Esophagus squamous epithelium (tissue), 5 donors: ENCODE data around the gene LCE1F. TPM values are rescaled to one million over a fixed set of nuclear protein-coding genes. Genes with fewer than 3 reads are reported as not detected.
A peak's percentile ranks its signal among the peaks of the same experiment; 100 is the strongest.

Experiments used
- DNase-seq: peaks from one replicate; lab custom pipeline; 2025; lab: John Stamatoyannopoulos, UW
- H3K27ac ChIP-seq, 4 donors: fragments of 200-600 bp; sonication (generic); one replicate each; pipeline ENCODE4 v1.5.1; 2016 to 2019; ENCODE audit warnings: mild to moderate bottlenecking in 1 of 4
- H3K27me3 ChIP-seq, 4 donors: fragments of 200-600 bp; sonication (generic); 1 replicate in 3 of 4; 2 replicates in 1 of 4; pipeline versions ENCODE4 v1.5.1 to v1.6.0; 2017 to 2021; ENCODE audit warnings: antibody characterized with exemption in 1 of 4
- H3K36me3 ChIP-seq, 3 donors: fragments of 200-600 bp; sonication (generic); one replicate each; pipeline ENCODE4 v1.5.1; 2016 to 2019
- H3K4me1 ChIP-seq, 3 donors: fragments of 200-600 bp; sonication (generic); one replicate each; pipeline ENCODE4 v1.5.1; 2017 to 2019
- H3K4me3 ChIP-seq, 4 donors: fragments of 200-600 bp; sonication (generic); 1 replicate in 3 of 4; 2 replicates in 1 of 4; pipeline ENCODE4 v1.5.1; 2016 to 2019; ENCODE audit warnings: mild to moderate bottlenecking in 2 of 4, moderate library complexity in 1 of 4
- H3K9me3 ChIP-seq, 3 donors: fragments of 200-600 bp; sonication (generic); one replicate each; pipeline ENCODE4 v1.5.1; 2016 to 2019
- POLR2A ChIP-seq, 4 donors: fragments of 450-650 bp; IDR thresholded peaks; one replicate each; pipeline ENCODE4 v1.6.1; 2017; ENCODE audit warnings: antibody characterized with exemption in 4 of 4, mild to moderate bottlenecking in 4 of 4, moderate library complexity in 3 of 4
- WGBS, 2 donors: methylation state at CpG; one replicate each; pipeline ENCODE4 v1.1.5; 2018; 5-methylcytosine and 5-hydroxymethylcytosine counted together
- intact Hi-C: fragments of 100-400 bp; cut with DNase I; formaldehyde crosslinking; loops from one replicate; pipeline ENCODE4 v1.15.0; 2022
- total RNA-seq, 4 donors: library from RNA; depleted of rRNA; stranded (reverse); fragments of >200 nt; gene quantifications; one replicate each; pipeline ENCODE4 v1.1.0, GENCODE V29; 2016
- TF ChIP-seq, protein P1 (sequence below), 6 experiments: fragments of 450-650 bp in 4 of 6; fragments of 200-600 bp in 2 of 6; sonication (generic) in 2 of 6; IDR thresholded peaks; one replicate each; pipeline ENCODE4 v1.5.1; 2016 to 2019; ENCODE audit warnings: antibody characterized with exemption in 6 of 6, mild to moderate bottlenecking in 4 of 6, moderate library complexity in 4 of 6
- donor health status: DM: yes; HTN: yes; CAD: no.

LCE1F gene
- total RNA-seq, 4 donors from 2014 or later, result not detected

DNA sequence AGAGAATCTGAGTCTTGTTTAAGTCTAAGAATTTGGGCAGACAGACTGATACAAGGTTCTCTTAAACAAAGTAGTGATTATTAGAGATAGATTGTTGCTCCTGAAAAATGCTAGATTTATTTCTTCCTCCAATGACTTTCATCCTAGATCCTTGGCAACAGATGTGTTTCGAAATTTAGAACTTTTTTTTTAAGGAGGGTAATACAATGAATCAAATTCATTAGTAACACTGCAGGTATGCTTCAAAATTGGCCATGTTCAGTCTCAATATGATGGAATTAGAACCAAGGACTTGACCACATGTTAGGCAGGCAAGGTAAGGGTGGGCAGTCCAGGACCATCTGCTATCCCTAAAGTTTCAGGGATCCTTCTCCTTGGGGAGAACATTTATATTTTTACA lies 4.5 kb upstream of the LCE1F start:
- no peaks in the 10 kb centered on the region for H3K9me3 ChIP-seq
- no peak for TF ChIP-seq POLR2A (IDR thresholded peaks at IDR 0.05)
- TF ChIP-seq, protein P1, sequence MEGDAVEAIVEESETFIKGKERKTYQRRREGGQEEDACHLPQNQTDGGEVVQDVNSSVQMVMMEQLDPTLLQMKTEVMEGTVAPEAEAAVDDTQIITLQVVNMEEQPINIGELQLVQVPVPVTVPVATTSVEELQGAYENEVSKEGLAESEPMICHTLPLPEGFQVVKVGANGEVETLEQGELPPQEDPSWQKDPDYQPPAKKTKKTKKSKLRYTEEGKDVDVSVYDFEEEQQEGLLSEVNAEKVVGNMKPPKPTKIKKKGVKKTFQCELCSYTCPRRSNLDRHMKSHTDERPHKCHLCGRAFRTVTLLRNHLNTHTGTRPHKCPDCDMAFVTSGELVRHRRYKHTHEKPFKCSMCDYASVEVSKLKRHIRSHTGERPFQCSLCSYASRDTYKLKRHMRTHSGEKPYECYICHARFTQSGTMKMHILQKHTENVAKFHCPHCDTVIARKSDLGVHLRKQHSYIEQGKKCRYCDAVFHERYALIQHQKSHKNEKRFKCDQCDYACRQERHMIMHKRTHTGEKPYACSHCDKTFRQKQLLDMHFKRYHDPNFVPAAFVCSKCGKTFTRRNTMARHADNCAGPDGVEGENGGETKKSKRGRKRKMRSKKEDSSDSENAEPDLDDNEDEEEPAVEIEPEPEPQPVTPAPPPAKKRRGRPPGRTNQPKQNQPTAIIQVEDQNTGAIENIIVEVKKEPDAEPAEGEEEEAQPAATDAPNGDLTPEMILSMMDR (IDR thresholded peaks at IDR 0.05), result no peak
- 10 to 35% methylated on average over 1 of the region's 1 CpG for WGBS, 2 donors
- intact Hi-C loops, result no loop called here
- no peaks in the 10 kb centered on the region for H3K36me3 ChIP-seq
- no peak for DNase-seq
- H3K27me3 ChIP-seq, result no peaks in the 10 kb centered on the region
- no peak overlapping the region for H3K27ac ChIP-seq
- H3K4me1 ChIP-seq, result peaks cover 0 to 20% (median 3%) of the 10 kb centered on the region in 3 donors
- H3K4me3 ChIP-seq, result no peak overlapping the region

DNA sequence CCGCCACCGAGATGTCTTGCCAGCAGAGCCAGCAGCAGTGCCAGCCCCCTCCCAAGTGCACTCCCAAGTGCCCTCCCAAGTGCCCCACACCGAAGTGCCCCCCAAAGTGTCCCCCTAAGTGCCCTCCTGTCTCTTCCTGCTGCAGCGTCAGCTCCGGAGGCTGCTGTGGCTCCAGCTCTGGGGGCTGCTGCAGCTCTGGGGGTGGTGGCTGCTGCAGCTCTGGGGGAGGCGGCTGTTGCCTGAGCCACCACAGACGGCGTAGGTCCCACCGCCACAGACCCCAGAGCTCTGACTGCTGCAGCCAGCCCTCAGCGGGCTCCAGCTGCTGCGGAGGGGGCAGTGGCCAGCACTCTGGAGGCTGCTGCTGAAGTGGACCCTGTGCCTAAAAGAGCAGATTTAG lies 1.4 kb downstream of the LCE1F start:
- 64 to 85% methylated on average over 2 to 3 of the region's 11 CpGs for WGBS, 2 donors
- intact Hi-C loops, result no loop called here
- Histone ChIP-seq H3K27ac (no peak overlapping the region), H3K27me3 (peaks cover 0 to 3% (median 0%) of the 10 kb centered on the region in 4 donors), H3K9me3 (no peaks in the 10 kb centered on the region), H3K4me1 (no peaks in the 10 kb centered on the region), H3K36me3 (no peaks in the 10 kb centered on the region), H3K4me3 (no peak overlapping the region)
- DNase-seq, result no peak
- no peak for TF ChIP-seq POLR2A (IDR thresholded peaks at IDR 0.05)
- TF ChIP-seq, protein P1 (IDR thresholded peaks at IDR 0.05), result no peak

DNA sequence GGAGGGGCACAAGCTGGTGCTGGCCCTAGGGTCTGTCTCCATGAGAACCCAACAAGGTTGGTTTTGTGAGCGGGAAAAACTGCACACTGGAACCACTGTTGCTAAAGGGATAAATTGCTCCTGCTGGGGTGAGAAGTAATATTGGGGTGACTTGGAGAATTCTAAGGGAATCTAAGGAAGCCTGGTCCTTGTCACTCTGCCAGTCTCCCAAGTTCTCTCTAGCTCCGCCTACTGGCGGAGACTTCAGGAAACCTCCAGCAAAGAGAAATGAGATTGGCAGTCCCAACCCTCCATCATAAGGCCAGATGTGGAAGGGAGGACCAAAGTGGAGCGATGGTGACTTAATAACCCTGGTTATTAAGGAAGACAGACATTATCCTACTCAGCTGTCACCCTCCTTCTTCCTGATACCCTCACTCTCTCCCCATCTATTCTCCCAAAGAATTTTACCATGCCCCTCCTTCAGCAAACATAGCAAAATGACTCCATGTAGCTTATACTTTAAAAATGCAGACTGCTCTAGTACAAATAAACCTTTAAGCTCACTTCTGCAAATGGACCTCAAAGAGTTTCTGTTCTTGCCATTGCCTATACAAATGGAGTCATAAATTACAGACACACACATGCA lies 2.7 kb downstream of the LCE1F start:
- intact Hi-C loops, result no loop called here

DNA sequence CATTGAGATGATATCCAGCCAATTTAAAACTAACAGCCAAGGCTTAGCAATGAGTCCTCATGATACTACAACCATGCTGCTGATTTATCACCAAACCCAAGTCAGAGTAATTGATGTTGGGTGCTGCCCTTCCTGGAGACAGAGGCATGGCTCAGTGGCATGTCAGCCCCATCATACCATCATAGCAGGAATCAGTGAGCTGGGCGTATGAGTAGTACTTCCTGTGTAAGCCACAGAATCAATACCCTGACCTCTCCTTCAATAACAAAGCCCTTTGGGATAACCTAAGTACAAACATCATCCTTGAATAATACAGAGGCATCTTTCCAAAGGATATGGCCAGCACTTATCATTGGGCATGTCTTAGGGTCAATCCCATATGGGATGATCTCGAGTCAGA lies 8.2 kb downstream of the LCE1F start:
- Histone ChIP-seq H3K36me3 (no peaks in the 10 kb centered on the region), H3K27ac (no peak overlapping the region), H3K9me3 (no peaks in the 10 kb centered on the region), H3K4me1 (peaks cover 0 to 11% (median 10%) of the 10 kb centered on the region in 3 donors), H3K4me3 (no peak overlapping the region), H3K27me3 (no peaks in the 10 kb centered on the region)
- intact Hi-C loops, result no loop called here
- WGBS, 2 donors, result 56 to 70% methylated on average over 2 of the region's 2 CpGs
- TF ChIP-seq, protein P1 (IDR thresholded peaks at IDR 0.05), result no peak
- no peak for TF ChIP-seq POLR2A (IDR thresholded peaks at IDR 0.05)
- no peak for DNase-seq

More for the DNA sequence above, 2.7 kb downstream of the LCE1F start:
- TF ChIP-seq, protein P1 (IDR thresholded peaks at IDR 0.05), result peak in 3 of 6 experiments; percentile 14 to 57 (median 19)
- no peak for TF ChIP-seq POLR2A (IDR thresholded peaks at IDR 0.05)
- H3K36me3 ChIP-seq, result no peaks in the 10 kb centered on the region
- DNase-seq, result no peak
- H3K27ac ChIP-seq, result no peak overlapping the region
- WGBS, 2 donors, result 8 to 47% methylated on average over 2 to 4 of the region's 4 CpGs
- H3K4me1 ChIP-seq, result no peaks in the 10 kb centered on the region
- no peaks in the 10 kb centered on the region for H3K9me3 ChIP-seq
- no peak overlapping the region for H3K4me3 ChIP-seq
- H3K27me3 ChIP-seq, result peaks cover 0 to 3% (median 0%) of the 10 kb centered on the region in 4 donors

DNA sequence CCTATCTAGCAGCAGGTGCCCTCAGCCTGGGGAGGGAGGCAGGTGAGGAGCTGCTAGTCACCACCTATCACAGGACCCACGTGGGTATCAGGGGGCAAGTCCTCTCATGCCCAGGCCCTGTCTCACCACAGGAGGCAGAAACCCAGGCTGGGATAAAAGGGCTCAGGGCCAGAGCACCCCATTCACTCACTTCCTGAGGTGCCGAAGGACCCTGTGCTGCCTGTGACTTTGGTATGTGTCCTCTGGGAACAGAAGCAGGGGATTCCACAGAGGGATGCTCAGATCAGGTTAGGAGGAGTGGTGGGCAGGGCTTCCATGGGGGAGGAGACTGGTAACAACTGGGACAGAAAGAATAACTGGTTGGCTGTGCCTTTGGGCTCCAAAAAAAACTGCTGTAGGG lies 11.1 kb downstream of the LCE1F start, which contains the start of gene LCE1E:
Gene LCE1E, plus strand, starts transcription at position 181 of the 400 bp plus-strand sequence. CDS start 1,043 bp downstream, outside the sequence.
- Histone ChIP-seq H3K27ac (no peak within 1 kb of the TSS), H3K27me3 (no peaks in the 10 kb centered on the region), H3K9me3 (no peaks in the 10 kb centered on the region), H3K4me3 (no peak within 1 kb of the TSS), H3K36me3 (no peaks in the 10 kb centered on the region), H3K4me1 (peaks cover 0 to 11% (median 10%) of the 10 kb centered on the region in 3 donors)
- DNase-seq, result no peak
- TF ChIP-seq POLR2A (IDR thresholded peaks at IDR 0.05), result no peak
- TF ChIP-seq, protein P1 (IDR thresholded peaks at IDR 0.05), result peak in 1 of 6 experiments; percentile 27
- intact Hi-C loops, result no loop called here
- WGBS, 2 donors, result 35 to 50% methylated on average over 1 to 2 of the region's 2 CpGs
